ENCODE data around the gene SLC6A12.
"Not testable (repeated sequence)": the region's sequence is repeated elsewhere in the genome, so short reads cannot be mapped to it uniquely, and the experiment has no call there.

Gene SLC6A12

DNA sequence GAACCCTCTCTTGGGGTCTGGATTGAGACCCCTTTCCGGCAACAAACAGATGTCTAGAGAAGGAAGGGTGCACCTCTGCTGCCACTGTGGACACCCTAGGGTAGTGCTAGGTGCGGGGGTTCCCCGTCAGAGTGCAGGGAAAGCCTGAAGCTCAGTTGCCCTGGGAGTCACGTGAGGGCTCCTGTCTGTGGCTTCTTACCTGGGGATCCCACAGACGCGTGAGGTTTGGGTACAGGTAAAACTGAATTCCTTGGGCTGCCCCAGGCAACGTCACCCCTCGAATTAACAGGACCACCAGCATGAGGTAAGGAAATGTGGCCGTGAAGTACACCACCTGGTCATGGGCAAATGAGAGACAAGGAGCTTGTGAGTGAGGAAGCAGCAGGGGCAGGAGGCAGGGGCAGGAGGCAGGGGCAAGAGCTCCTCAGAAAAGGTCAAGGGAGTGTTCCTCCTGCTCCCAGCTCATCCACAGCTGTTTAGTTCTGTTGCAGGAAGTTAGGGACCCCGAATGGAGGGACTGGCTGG lies 21.0 kb upstream of the SLC6A12 start:
- no peak for DNase-seq (ENCODE audit: low read depth)

DNA sequence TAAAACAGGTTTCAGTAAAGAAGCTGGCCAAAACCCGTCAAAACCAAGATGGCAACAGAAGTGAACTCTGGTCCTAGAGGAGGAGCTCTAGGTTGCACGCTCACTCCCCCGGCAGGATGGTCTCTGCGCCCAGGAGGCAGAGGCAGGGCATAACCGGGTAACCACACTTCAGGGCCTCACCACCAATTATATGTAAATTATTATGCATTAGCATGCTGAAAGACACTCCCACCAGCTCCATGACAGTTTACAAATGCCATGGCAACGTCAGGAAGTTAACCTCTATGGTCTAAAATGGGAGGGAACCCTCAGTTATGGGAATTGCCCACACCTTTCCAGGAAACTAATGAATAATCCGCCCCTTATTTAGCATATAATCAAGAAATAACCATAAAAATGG lies 20.1 kb upstream of the SLC6A12 start:
- DNase-seq (ENCODE audit: low read depth), result no peak

DNA sequence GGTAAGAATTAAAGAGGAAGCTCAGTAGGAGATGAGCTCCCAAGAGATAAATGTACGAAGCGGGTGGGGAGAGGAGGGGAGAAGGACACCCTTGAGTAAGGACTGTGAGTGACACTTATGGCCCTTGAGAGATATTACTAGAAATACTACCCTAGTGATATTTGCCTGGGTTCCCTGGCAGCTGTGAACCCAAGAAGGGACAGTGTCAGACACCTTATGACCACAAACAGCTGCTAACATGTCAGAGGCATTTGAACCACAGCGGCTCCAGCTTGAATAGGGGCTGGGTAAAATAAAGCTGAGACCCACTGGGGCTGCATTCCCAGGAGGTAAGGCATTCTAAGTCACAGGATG lies 19.6 kb upstream of the SLC6A12 start:
- no peak for DNase-seq (ENCODE audit: low read depth)

DNA sequence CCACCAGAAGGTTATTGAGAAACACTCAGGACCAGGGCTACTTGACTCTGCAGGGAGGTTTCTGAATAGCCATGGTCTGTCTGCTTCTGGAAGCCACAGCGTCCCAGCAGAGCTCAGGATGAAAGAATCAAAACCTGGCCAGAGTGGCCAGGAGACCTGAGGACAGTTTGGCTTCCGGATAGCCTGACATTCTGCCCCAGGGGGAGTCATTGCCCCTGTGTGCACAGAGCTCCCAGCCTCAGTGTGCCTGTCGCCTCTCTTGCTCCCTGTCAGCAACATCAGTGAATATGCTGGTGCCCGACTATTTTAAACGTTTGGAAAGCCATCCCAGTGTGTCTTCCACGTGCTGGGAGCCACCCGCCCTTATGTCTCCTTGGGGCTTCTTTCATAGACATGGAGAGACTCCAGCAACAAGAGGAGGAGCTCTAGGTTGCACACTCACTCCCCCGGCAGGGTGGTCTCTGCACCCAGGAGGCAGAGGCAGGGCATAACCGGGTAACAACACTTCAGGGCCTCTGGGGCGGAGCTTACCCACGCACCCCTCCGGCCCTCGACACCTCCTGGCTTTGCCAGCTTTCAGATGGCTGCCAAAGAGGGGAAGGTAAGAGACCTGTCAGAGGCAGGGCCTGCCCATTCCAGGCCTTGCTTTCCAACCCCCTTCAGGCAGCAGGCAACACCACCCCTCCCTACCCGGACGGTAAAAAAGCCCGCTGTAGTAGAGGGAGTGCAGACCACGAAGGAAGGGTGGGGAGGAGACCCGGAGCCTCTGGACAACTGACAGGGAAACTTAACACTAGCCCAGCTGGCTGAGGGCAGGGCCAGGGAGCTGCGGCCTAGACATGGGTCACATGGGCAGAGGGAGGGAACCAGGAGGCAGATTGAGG lies 19.0 kb upstream of the SLC6A12 start:
- DNase-seq (ENCODE audit: low read depth), result no peak

DNA sequence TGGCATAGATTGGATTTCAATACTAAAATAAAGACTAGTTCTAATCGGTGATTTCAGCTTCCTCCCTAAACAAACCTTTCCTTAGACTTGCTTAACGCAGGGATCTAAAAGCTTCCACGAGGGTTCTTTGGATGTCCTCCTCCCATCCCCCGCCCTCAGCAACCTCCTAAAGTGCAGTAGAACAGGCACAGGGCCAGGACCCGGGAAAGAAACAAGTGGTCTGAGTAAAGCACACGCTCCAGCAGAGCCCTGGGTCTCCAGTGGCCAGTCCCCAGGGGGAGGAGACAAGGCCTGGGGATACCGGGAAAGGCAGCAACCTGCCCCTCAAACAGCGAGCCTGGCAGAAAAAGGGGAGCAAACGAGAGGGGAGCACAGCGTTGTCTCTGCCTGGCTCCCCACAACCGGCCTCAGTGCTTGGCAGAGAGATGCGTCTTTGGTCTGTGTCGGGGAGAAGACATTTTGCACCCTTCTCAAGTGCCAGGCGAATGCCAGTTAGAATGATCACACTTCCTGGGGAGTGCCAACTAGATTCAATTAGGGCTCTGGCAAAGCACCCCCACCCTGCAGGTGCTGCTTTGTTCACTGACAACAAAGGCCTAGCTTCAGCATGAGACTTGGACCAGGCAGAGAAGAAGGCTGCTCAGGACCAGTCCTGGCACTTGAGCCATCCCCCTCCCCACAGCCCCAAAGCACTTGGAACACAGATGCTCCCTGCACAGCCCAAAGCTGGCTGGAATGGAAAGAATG lies 17.1 kb upstream of the SLC6A12 start:
- no peak for DNase-seq (ENCODE audit: low read depth)

DNA sequence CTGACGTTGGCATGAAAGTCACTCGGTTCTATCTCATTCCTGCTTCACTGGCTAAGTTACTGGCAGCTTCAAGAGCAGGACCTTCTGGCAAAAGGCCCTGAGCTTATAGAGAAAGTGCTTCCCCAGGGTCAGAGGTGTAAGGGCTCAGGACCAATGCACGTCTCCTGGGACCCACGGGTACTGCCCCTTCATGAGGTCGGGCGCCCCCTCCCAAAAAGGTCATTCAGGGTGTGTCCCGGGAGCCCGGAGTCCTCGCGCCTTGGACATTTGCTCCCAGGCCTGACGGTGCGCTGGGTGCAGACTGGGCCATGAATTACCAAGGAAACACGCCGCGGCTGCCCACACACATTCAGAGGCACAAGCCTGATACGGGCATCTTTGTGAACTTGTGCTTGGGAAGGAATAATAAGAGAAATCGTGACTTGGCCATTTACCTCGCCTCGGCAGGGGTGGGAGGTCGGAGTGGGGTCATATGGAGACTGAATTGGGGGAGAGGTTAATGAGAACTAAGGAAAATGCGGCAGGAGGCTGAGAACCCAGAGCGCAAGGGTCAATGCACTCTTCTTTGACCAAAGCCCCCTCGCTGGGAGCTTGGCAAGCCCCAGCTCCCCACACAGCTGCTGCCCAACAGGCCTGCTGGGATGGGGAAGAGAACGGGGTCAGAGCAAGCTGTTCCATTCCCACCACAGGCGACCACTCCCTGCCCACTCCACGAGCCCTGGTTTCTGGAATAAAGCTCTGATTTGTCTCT lies 15.7 kb upstream of the SLC6A12 start:
- DNase-seq (ENCODE audit: low read depth), result no peak

DNA sequence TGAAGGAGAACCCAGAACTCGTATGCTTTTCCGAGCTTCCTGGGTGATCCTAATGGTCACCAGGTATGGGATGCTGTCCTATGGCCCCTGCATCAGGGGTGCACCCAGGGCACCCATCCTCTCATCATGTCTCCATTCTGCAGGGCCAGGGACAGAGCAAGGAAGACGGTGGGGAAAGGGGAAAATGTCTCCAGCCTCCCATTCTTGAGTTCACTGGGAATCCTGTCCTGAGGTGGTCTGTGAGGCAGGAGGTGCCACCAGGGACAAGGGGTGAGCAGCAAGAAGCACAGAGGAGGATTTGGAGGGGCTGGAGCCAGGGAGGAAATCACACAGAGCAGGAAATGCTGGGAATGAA lies 14.9 kb upstream of the SLC6A12 start:
- no peak for DNase-seq (ENCODE audit: low read depth)

DNA sequence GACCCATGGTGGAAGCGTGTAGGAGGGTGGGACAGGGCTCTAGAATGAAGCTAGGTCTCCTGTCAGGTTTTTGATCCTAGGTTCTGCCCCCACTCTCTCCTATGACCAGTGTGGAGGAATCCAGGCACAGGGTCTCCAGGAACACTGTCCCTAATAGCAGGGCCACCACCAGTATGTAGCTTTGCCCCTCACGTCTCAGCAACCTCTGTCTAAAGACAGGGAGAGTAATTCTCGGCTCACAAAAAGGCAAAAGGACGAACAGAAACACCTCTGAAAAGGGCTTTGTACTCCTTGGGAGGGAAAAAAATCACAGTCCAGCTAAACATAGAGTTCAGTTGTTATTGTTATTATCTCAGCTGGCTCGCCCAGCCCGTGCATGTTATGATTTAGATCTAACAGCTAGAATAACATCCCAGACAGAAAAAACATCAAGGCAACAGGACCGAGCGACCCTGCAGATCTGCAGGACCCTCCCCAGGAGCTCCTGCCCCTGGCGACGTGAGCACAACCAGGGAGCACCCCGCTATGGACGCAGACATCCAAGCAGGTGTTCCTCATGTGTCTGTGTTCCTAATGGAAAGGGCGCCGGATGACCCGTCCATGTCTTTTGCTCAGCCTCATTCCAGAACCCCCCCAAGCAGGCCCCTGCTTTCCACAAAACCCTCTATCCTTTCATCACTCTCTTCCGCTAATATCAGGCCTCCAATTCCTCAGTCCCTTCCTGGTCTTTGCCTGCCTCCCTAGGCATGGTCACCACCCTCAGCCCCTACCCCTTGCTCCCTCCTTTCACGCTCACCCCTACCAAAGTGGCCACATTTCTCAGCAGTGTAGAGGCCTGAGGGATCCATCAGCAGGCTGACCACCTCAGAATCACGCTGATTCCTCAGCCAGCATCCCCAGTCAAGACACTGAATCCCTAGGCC lies 14.2 kb upstream of the SLC6A12 start:
- DNase-seq (ENCODE audit: low read depth), result no peak

DNA sequence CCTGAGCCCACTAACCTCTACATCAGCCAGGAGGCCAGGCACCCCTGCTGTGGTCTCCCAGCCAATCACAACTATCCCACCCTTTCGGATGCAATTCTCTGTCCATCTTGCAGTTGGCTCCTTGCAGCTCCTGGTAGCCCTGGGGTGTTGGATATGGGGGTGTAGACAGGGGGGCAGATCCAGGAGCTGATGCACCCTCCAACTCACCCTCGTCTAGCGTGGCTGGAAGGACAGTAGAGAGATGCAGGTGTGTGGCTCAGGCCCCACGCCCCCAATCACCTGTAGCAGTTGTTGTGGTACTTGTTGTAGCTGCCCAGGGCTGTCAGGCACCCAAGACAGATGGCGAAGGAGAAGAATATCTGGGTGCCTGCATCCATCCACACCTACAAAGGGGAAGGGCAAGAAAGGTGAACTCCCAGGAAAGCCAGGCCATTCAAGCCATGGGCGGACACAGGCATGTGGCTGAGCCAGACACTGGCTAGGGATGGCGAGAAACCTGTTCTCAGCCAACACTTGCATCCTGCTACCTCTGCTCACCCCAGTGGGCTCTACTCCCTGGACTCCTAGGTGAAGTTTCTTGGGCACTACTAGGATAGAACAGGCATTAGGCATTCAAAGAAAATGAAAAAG lies 13.4 kb upstream of the SLC6A12 start:
- no peak for DNase-seq (ENCODE audit: low read depth)

DNA sequence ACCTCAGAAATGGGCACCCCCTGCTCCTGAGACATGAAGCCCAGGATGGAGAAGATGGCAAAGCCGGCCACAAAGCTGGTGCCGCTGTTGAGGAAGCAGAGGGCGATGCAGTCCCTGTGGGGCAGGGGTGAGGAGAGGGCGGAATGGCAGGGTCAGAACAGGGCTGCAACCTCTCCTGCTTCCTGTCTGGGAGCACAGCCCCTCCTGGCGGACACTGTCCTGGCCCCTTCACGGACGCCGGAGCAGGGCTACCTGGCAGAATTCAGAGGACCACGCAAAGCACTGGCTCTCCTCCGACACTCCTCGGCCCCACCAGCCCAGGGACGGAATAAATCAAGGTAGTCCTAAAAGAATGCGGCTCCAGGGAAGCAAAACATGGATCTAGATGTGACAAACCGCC lies 12.4 kb upstream of the SLC6A12 start:
- DNase-seq (ENCODE audit: low read depth), result no peak

DNA sequence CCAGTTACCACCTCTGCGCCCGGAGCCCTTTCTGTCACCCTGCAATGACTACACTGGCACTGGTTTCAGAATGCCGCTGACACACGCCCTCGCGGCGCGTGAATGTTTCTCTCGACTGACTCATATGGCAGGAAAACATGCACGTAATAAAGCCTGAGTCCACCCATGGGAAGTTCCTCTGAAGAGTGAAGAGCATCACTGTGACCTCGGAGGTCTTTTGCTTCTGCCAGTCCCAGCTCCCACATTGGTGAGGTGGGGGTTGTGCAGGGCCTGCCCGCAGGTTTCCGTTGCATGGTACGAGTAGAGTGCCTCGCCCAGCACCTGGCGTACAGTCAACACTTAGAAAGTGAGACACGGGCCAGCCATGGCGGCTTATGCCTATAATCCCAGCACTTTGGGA lies 11.1 kb upstream of the SLC6A12 start:
- DNase-seq (ENCODE audit: low read depth), result no peak

DNA sequence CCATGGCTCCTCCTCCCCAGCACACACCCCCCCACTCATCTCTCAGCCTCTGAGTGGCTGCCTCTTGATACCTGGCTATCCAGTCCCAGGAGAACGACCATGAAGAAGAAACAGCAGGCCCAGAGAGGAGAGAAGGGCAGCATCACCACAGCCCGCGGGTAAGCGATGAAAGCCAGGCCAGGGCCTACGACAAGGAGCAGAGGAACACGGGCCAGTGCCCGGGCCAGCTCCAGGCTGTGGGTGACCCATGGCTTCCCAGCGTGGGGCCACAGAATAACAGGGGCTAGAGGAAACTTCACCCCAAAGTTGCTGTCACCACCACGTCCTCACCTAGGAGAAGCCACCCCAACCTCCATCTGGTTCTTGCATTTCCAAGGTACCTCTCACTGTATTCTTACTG lies 10.4 kb upstream of the SLC6A12 start:
- no peak for DNase-seq (ENCODE audit: low read depth)

DNA sequence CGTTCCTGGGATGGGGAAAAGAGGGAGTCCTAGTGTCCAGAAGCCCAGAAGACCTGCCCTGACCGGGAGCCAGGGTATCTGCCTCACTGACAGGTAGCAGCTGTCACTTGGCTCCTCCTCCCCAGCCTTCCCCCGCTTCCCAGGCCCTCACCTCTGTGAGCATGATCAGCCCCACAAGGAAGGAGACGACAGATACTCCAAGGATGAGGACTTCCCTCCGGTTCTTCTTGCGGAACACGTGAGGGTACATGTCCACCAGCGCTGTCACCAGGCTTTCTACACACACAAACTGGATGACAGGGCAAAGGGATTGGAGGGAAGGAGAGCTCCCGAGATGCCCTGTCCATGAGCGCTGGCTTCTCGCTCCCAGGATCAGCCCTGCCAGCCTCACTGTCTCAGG lies 9.9 kb upstream of the SLC6A12 start:
- no peak for DNase-seq (ENCODE audit: low read depth)

DNA sequence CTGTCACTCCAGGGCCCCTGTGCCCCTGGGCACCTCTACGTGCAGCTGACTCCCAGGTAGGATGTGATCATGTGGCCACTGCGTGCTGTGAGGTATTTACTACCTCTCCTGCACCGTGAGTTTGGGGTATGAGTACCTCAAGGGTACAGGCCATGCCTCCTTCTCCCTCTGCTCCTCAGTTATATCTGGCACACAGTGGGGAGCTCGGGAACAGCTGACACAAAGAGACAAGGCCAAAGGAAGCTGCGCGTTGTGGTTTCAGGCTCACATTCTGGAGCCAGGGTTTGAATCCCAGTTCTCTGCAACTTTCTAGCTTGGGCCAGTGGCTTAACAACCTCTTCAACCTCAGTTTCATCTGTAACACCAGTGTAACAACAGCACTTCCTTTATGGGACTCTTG lies 7.8 kb upstream of the SLC6A12 start:
- no peak for DNase-seq (ENCODE audit: low read depth)

DNA sequence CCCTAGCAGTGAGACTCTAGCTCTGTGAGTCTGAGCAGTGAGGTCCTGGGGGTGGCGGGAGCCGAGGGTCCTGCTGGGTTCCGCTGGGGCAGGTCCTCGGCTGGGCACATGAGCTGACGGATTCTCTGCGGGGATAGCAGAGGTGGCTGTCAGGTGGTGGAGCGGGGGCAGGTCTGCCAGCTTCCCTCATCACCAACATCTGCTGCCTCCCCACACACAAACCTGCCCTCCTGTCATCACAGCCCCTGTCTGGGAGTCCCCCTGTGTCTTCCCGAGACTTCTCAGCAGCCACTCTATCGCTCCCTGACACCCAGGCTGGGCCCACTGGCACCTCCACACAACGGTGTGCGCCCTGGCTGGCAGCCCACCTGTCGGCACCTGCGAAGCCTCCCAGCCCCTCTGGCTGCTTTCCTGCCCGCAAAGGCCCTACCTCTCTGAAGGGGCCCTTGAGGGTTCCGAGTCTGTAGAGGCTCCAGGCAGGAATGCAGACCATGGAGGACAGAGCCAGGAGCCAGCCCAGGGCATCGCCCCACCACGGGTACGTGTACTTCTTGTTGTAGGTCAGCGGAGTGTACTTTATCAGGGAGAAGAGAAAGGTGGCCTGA lies 7.1 kb upstream of the SLC6A12 start:
- DNase-seq (ENCODE audit: low read depth), result no peak

DNA sequence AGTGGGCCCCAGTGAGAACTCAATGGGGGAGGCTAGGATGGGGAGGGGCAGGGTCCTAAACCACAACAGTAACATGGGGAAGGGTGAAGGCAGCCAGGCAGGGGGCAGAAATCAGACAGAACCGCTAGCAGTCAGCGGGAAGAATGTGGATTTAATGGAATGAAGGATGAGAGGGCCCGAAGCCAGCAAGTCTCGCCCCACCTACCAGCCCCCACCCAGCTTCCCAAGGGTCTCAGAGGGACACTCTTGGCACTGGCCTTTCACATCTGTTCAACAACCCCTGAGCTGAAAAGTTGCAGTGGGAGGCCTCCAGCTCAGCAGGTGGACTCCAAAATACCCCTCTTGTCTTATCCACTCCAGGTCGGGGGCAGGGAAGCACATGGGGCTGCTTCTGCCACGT lies 6.5 kb upstream of the SLC6A12 start:
- DNase-seq (ENCODE audit: low read depth), result no peak

DNA sequence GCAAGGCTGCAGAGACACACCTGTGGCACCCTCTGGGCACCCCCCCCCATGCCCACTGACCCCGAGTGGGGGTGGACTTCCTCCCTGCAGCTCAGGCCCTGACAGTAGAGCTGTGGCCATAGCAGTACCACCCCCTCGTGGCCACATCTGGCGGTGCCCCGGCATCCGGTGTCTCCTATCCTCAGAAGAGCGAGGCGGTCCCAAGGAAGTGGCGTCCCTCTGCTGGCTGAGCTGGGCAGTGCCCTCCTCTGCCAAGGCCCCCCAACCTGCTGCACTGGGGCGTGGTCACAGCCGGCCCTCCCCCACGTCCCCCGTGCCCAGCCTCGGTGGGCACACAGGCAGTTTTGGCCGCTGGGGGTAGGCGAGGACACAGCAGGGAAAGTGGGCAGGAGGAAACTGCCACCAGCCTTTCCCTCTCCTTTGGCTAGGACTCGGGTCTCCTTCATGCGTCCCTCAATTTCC lies 6.0 kb upstream of the SLC6A12 start:
- DNase-seq (ENCODE audit: low read depth), result peak; percentile 30

DNA sequence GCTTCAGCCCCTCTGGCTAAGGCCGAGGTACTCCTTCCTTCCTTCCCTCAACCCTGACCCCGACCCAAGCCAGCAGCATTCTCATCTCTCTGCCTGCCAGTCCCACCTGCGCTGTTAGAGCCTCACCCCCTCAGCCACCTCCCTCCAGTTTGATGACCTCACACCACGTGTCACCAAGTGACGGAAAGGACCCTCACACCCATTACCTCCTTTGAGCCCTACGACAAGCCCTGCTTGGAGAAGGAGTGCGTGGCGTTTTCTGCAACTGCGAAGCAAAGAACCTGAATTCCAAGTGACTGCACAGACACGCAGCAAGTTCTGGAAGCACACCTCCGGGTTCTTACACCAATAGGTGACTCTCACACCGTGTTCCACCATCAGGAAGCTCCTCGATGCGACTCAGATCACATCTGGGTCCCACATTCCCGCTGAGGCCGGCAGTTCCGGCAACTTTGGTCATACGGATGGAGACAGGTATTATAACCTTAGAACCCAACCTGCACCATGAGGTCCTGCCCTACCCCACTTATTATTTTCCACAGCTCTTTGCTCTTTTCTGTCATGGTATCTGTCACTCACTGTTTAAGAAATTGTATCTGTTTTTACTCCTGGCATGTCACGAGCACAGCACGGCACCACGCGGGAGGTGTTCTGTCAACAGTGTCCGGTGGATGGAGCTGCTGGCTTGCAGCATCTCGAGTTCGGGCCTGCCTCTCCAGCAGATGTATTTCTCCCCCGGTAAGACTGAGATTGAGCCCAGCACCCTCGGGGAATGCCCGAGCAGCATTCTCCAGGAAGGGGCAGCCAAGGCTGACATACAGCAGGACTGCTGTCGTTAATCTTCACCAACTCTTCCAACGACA lies 5.0 kb upstream of the SLC6A12 start:
- no peak for DNase-seq (ENCODE audit: low read depth)

DNA sequence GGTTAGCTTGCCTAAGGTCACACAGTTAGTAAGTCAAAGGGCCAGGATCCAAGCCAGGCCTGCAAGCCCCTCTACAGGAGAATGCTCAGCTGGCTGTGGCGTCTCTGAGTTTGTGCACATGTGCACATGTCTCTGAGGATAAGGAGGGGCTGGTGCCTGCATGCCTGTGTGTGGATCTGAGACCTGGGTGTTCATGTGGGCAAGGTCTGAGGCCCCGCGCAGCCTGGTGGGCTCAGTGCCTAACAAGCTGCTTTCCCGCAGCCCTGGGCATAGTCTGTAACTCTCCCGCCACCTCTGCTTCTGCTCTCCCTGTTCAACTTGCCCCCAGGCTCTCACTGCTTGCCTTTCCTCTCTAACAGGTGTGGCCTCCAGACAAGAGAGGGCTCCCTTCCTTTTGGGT lies 4.3 kb upstream of the SLC6A12 start:
- no peak for DNase-seq (ENCODE audit: low read depth)

DNA sequence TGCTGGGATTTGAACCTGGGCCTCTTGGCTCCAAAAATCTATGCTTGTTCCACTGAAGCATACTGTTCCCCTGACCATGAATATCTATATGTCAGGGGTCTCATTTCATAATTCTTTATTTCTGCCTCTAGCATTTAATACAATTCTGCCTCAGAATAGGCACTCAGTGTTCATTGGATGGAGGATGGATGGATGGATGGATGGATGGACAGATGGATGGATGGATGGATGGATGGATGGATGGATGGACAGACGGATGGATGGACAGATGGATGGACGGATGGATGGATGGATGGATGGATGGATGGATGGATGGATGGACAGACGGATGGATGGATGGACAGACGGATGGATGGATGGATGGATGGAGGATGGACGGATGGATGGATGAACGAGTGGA lies 3.1 kb upstream of the SLC6A12 start:
- DNase-seq (ENCODE audit: low read depth), result not testable (repeated sequence)
